C4-2B (cell line): ENCODE results near the gene EEA1.

Experiments
- H3K27ac ChIP-seq: fragments of 450-650 bp; 2 replicates; pipeline ENCODE4 v1.5.1; 2017
- CTCF ChIP-seq: fragments of 450-650 bp; conservative IDR thresholded peaks from 2 replicates; pipeline ENCODE4 v1.5.1; 2017; ENCODE audit warnings: mild to moderate bottlenecking
- ZFX ChIP-seq: fragments of 450-650 bp; IDR thresholded peaks from 2 replicates; pipeline ENCODE4 v1.6.1; 2017

EEA1 gene

GRCh38 chr12:92890601-92891106 lies 38.4 kb downstream of the EEA1 start:
- TF ChIP-seq CTCF (no peak), ZFX (no peak)
- H3K27ac ChIP-seq: no peak overlapping the region

GRCh38 chr12:92886131-92886530 lies 43.0 kb downstream of the EEA1 start:
- no peak for TF ChIP-seq CTCF
- no peak for TF ChIP-seq ZFX
- H3K27ac ChIP-seq: no peak overlapping the region

GRCh38 chr12:92879698-92880322 lies 49.3 kb downstream of the EEA1 start:
- TF ChIP-seq ZFX (no peak), CTCF (no peak)
- no peak overlapping the region for H3K27ac ChIP-seq

- TF ChIP-seq ZFX: no peak
- TF ChIP-seq CTCF: no peak
- no peak overlapping the region for H3K27ac ChIP-seq
Measured at GRCh38 chr12:92877904-92878303, 51.2 kb downstream of the EEA1 start.

- TF ChIP-seq ZFX (no peak), CTCF (no peak)
- H3K27ac ChIP-seq: no peak overlapping the region
Measured at GRCh38 chr12:92876496-92876895, 52.6 kb downstream of the EEA1 start.

GRCh38 chr12:92871116-92871515 lies 58.0 kb downstream of the EEA1 start:
- no peak overlapping the region for H3K27ac ChIP-seq
- TF ChIP-seq CTCF: no peak
- no peak for TF ChIP-seq ZFX

GRCh38 chr12:92866418-92866817 lies 62.7 kb downstream of the EEA1 start:
- TF ChIP-seq CTCF: no peak
- no peak overlapping the region for H3K27ac ChIP-seq
